Psoas muscle (tissue), 8 donors: Measurements from ENCODE around the gene ABCA1. TPM values are rescaled to one million over a fixed set of nuclear protein-coding genes. Genes with fewer than 3 reads are reported as not detected.

Experiments
- ATAC-seq, 4 donors: fragments of 200-7000 bp; cut with Tn5 transposase; one replicate each; pipeline ENCODE4 v1.9.1; 2020; ENCODE audit warnings: moderate library complexity in 3 of 4, mild to moderate bottlenecking in 2 of 4
- DNase-seq, 2 donors: peaks; one replicate each; pipeline ENCODE4 v3.0.0-alpha.2; 2020
- H3K27ac ChIP-seq: fragments of 200-600 bp; one replicate; pipeline ENCODE4 v1.8.0; 2022
- H3K27me3 ChIP-seq, 3 donors: fragments of 200-600 bp in 1 of 3; one replicate each; pipeline versions ENCODE4 v1.6.1 to v1.8.0; 2013 to 2022; ENCODE audit warnings: low read length in 2 of 3, mild to moderate bottlenecking in 2 of 3, moderate library complexity in 1 of 3; ENCODE audit not compliant: insufficient read depth in 3 of 3
- H3K36me3 ChIP-seq, 2 donors: fragments of 200-600 bp in 1 of 2; one replicate each; pipeline versions ENCODE4 v1.6.1 to v1.8.0; 2013 to 2022; ENCODE audit warnings: low read depth in 1 of 2, mild to moderate bottlenecking in 1 of 2, moderate library complexity in 1 of 2; ENCODE audit not compliant: insufficient read depth in 1 of 2
- H3K4me1 ChIP-seq: fragments of 200-600 bp; one replicate; pipeline ENCODE4 v1.8.0; 2022
- H3K4me3 ChIP-seq: fragments of 200-600 bp; one replicate; pipeline ENCODE4 v1.8.0; 2022; ENCODE audit warnings: mild to moderate bottlenecking
- H3K9me3 ChIP-seq: fragments of 200-600 bp; one replicate; pipeline ENCODE4 v1.8.0; 2022
- CTCF ChIP-seq: fragments of 200-600 bp; IDR thresholded peaks from one replicate; pipeline ENCODE4 v1.8.0; 2022; ENCODE audit warnings: antibody characterized with exemption
- WGBS, 3 donors: extraction: QIAGEN DNeasy Blood & Tissue Kit; methylation state at CpG; one replicate each; pipeline versions ENCODE4 v1.1.6 to v1.1.7; 2013; 5-methylcytosine and 5-hydroxymethylcytosine counted together
- intact Hi-C, 2 donors: fragments of 100-400 bp; cut with DNase I; formaldehyde crosslinking; loops; one replicate each; pipeline versions ENCODE4 v1.11.0 to v1.14.2; 2022
- polyA plus RNA-seq, 3 donors: library from polyadenylated mRNA; stranded (reverse); fragments of 200-250 nt; gene quantifications; one replicate each; pipeline ENCODE4 v1.2.3, GENCODE V29; 2013
- total RNA-seq, 4 donors: library from RNA; stranded (reverse); fragmentation: NEBNext Ultra II Directional in 2 of 4; extraction: Animal tissue kit (Norgen Biotek cat#: 25700) in 2 of 4; gene quantifications; one replicate each; pipeline versions ENCODE4 v1.2.1 to v1.2.4, GENCODE V29; 2021 to 2023
- donor health status: healthy with polysubstance abuse.
- donor health status: DM: no; HTN: no; CAD: no; lungs with moderate emphysema.
- donor health status: Bipolar disorder and iron deficiency.
- donor health status: healthy.
- donor health status: DM: yes; HTN: yes; CAD: no.
- donor health status: DM: no; HTN: no; CAD: no.
- donor health status: DM: no; HTN: no; CAD: no.
- donor health status: DM: yes; HTN: yes; CAD: no.

ABCA1 gene
- total and polyA plus RNA-seq, 7 donors, result 1.9 to 26.1 (median 8.2) TPM

GRCh38 chr9:104861397-104861796, 66.6 kb downstream of the ABCA1 start:
- no peak for DNase-seq
- WGBS, 3 donors, result 55 to 72% (median 60%) methylated on average over 2 of the region's 2 CpGs
- no peaks in the 10 kb centered on the region for H3K27me3 ChIP-seq
- no peaks in the 10 kb centered on the region for H3K9me3 ChIP-seq
- no peak overlapping the region for H3K27ac ChIP-seq
- no peak for ATAC-seq
- intact Hi-C loops, result loop anchor here (5.0 to 10.0 kb wide), 5 partner anchors 63 to 556 kb away; partner anchors contain the start of gene ABCA1 (in 1 of the 2)
- H3K4me3 ChIP-seq, result no peak overlapping the region
- peaks cover 31% of the 10 kb centered on the region for H3K4me1 ChIP-seq
- no peak for TF ChIP-seq CTCF
- peaks cover 2 to 59% of the 10 kb centered on the region in 2 donors for H3K36me3 ChIP-seq

- Histone ChIP-seq H3K36me3 (peaks cover 2 to 71% of the 10 kb centered on the region in 2 donors), H3K27me3 (no peaks in the 10 kb centered on the region), H3K9me3 (no peaks in the 10 kb centered on the region), H3K4me3 (no peak overlapping the region), H3K27ac (no peak overlapping the region), H3K4me1 (peaks cover 24% of the 10 kb centered on the region)
- DNase-seq, result no peak
- 60 to 79% (median 62%) methylated on average over 2 of the region's 2 CpGs for WGBS, 3 donors
- intact Hi-C loops, result loop anchor here (5.0 to 10.0 kb wide), 5 partner anchors 65 to 557 kb away; partner anchors contain the start of gene ABCA1 (in 1 of the 2)
- ATAC-seq, result no peak
- TF ChIP-seq CTCF, result no peak
Measured at GRCh38 chr9:104860263-104860662, 67.7 kb downstream of the ABCA1 start.

GRCh38 chr9:104858846-104859245, 69.1 kb downstream of the ABCA1 start:
- no peak for ATAC-seq
- H3K27ac ChIP-seq, result no peak overlapping the region

GRCh38 chr9:104858271-104858670, 69.7 kb downstream of the ABCA1 start:
- 65 to 84% (median 77%) methylated on average over 4 of the region's 4 CpGs for WGBS, 3 donors
- no peak for TF ChIP-seq CTCF
- no peak overlapping the region for H3K4me3 ChIP-seq
- no peak for ATAC-seq
- H3K27ac ChIP-seq, result no peak overlapping the region
- intact Hi-C loops, result no loop called here
- H3K4me1 ChIP-seq, result peaks cover 11% of the 10 kb centered on the region
- no peaks in the 10 kb centered on the region for H3K27me3 ChIP-seq
- peaks cover 2 to 84% of the 10 kb centered on the region in 2 donors for H3K36me3 ChIP-seq
- no peaks in the 10 kb centered on the region for H3K9me3 ChIP-seq
- DNase-seq, result no peak

More at GRCh38 chr9:104858846-104859245, 69.1 kb downstream of the ABCA1 start:
- intact Hi-C loops, result no loop called here
- no peak for DNase-seq
- H3K4me1 ChIP-seq, result peaks cover 16% of the 10 kb centered on the region
- H3K36me3 ChIP-seq, result peaks cover 2 to 79% of the 10 kb centered on the region in 2 donors
- H3K4me3 ChIP-seq, result no peak overlapping the region
- no peaks in the 10 kb centered on the region for H3K9me3 ChIP-seq
- TF ChIP-seq CTCF, result no peak
- H3K27me3 ChIP-seq, result no peaks in the 10 kb centered on the region
- WGBS, 3 donors, result 37 to 44% (median 42%) methylated on average over 1 of the region's 1 CpG

- Histone ChIP-seq H3K9me3 (no peaks in the 10 kb centered on the region), H3K36me3 (peaks cover 2 to 88% of the 10 kb centered on the region in 2 donors), H3K27me3 (no peaks in the 10 kb centered on the region), H3K4me1 (peaks cover 10% of the 10 kb centered on the region), H3K27ac (peak overlapping the region; percentile 11), H3K4me3 (no peak overlapping the region)
- ATAC-seq (peak in 1 of 4 donors; percentile 24), DNase-seq (no peak)
- TF ChIP-seq CTCF, result no peak
- WGBS, 3 donors, result 66 to 87% (median 66%) methylated on average over 5 of the region's 5 CpGs
- intact Hi-C loops, result no loop called here
Measured at GRCh38 chr9:104856413-104856941, 71.5 kb downstream of the ABCA1 start.
